ENCODE measurements around the gene SYNE1.

Gene SYNE1

DNA sequence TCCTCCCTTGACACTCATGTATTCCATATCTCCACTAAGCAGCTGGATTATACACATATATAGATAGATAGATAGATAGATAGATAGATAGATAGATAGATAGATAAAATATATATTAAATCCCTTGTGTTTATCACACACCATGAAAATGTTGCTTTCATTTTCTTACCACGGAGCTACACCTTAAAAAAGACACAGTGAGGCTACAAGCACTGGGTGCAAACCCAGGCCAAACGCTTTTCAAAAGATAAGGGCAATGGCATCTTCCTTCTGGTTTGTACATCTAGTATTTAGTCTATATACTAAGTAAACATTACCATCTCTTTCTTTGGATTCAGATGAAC lies 452.6 kb downstream of the SYNE1 start:
- no peak for DNase-seq (ENCODE audit: low read depth in 2 of 2)

DNA sequence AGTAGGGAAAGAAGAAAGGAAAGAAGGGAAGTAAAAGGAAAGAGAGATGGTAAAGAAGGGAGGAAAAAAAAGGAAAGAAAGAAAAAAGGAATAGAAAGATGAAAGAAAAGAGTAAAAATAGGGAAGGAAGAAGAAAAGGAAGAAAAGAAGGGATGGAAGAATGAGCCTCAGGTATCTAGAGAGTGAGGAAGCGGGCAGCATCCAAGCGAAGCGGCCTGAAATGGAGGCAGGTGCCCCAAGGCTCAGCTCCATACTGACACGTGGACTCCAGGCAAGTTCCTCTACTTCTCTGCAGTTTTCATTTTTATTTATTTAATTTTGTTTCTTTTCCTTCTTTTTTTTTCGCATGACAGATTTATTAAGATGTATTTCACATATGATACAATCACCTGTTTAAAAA lies 456.6 kb downstream of the SYNE1 start:
- DNase-seq (ENCODE audit: low read depth in 2 of 2) = no peak

DNA sequence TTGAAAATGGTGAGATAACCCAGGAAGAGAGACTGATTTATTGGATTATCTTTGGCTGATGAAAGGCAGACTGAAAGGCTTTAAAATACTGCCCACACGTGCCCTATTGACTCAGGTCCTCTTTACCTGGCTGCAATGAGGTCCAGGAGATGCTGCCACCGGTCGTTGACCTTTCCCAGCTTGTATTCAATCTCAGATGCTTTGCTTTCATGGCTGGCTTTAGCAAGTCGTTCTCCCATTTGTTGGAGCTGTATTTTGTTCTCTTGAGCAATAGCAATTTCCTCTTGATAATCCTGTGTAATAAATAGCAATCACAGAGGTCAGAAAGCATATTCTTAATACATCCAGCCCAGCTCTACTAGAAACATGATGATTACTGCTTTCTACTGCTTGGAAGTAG lies 460.9 kb downstream of the SYNE1 start:
- DNase-seq (ENCODE audit: low read depth in 2 of 2) = no peak

DNA sequence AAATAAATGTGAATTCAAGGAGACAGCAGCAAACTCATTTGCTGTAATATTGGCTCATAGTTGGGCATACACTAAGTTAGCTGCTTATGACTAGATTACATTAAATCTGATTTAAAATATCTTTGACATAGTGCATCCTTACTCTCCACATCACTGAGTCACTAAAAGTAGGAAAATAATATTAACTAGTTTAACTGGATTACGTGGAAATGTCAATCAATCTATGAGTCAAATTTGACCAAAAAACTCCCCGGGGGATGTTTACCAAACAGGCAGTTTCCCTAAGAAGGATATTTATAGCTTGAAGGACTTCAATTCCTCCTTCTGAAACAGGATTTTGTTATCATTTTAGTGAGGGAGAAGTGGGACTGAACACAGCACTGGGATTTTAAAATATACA lies 463.2 kb downstream of the SYNE1 start:
- DNase-seq (ENCODE audit: low read depth in 2 of 2) = no peak

DNA sequence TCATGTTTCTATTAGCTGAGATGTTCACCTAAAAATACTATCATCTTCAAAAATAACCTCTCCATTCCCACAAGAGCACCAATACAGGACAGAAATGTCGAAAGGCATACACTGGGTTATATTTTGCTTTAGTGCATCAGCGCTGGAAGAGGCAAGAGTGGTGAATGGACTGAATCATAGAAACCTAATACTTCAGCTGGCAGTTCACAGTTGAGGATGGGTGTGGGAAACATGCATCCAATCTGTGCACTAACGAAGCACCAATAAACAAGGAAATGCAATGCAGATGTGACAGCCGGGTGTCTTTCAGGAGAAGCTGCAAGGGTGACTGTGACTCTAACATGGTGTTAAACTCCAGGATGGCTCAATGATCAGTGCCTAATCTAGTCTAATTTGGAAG lies 463.8 kb downstream of the SYNE1 start:
- DNase-seq (ENCODE audit: low read depth in 2 of 2) = no peak

DNA sequence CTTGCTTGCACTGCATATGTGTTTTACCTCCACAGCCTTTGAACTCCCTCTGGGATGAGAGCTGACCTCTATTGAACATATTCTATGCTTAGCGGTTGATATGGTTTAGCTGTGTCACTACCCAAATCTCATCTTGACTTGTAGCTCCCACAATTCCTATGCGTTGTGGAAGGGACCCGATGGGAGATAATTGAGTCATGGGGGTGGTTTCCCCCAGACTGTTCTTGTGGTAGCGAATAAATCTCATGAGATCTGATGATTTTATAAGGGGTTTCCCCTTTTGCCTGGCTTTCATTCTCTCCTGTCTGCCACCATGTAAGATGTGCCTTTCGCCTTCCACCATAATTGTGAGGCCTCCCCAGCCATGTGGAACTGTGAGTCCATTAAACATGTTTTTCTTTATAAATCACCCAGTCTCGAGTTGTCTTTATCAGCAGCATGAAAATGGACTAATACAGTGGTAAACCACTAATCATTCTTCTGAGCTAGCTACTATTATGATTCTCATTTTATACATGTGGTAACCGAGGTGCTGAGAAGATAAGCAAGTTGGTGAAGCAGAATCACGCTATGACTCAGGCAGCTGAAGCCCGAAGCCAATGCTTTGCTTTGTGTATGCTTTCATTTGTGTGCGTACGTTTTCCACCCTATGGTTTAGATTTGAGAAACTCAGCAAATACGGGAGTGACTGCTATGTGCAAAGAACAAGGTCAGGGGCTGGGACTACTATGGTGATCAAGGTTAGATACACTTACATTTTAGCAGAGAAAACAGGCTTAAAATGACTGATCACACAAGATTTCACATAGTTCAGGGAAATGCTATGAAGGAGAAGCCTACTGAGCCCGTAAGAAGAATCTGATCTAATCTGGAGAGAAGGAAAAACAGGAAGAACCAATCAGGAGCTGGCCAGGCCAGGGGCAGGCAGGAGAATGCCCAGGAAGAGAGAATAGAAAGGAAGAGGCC lies 466.2 kb downstream of the SYNE1 start:
- DNase-seq (ENCODE audit: low read depth in 2 of 2) = peak; percentile 22 to 51

DNA sequence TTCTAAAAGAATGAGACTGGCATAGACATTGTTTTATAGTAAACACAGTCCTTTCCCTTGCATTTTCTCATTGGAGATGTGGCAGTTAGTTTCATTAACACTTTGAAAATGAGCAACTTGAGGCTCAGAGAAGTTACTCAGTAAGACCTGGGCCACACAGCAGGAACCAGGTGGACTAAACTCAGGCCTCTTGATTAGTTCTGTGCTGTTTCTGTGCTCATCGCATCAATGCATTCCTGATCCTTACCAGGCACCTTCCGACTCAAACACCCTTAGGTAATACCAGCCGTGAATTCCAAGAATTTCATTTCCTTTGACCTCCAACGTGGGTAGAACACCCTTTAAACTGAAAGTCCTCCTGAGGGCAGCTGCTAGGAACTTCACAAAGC lies 466.9 kb downstream of the SYNE1 start:
- no peak for DNase-seq (ENCODE audit: low read depth in 2 of 2)

DNA sequence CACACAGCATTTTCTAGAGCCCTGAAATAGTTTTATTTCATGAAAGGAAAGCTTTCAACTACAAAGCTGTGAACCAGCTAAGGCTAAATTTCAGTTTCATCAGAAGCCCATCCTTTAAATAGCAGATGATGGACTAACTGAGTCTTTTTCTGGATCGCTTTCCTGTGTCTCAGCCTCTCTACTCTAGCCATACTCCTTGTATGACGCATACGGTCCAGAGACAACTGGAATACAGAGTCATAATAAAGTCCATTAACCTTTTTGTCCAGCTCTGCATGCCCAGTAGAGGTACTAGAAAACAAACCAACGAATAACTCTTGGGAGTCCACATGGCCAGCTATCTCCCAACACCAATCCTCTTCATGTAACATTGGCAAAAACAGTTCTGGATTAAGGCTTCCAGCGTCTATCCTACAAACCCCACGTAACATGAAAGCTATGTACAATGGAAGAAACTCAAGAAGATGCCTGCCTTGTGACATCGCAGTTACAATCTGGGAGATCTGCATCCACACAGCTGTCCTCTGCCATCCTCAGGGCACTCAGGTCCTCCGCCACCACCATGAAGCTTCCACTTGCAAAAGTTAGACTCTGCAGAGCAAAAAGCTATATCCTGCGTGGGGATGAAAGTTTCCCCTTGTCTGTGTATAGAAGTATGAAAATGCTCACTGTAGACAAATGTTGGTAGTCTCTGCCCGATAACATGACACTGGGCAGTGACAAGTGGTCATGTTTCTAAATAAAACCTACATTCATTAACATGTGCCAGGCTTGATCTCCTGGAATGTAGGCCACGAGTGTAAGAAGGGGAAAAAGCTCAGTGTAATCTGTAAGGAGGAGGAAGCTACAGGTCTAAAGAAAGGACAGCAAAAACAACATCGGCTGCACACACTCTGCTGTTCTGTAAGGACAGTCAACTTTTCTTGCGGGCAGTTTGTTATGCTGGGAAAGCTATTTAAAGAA lies 469.2 kb downstream of the SYNE1 start:
- DNase-seq (ENCODE audit: low read depth in 2 of 2) = no peak

DNA sequence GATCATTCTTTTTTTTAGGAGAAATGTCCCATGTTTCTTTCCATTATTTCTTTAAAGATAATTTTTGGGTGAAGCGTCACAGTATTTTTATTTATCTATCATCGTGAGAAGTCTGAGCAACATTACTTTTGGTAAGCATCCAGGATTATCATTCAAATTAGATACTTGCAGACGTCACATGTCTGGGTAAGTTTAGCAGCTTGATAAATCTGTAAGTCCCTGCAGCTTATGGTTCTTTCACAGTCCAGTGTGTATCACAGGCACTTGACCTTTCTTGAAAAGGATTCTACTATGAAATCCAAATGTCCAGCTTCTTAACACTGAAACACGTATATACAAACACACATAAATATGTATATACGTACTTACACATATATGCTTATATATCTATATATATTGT lies 470.3 kb downstream of the SYNE1 start:
- DNase-seq (ENCODE audit: low read depth in 2 of 2) = no peak

DNA sequence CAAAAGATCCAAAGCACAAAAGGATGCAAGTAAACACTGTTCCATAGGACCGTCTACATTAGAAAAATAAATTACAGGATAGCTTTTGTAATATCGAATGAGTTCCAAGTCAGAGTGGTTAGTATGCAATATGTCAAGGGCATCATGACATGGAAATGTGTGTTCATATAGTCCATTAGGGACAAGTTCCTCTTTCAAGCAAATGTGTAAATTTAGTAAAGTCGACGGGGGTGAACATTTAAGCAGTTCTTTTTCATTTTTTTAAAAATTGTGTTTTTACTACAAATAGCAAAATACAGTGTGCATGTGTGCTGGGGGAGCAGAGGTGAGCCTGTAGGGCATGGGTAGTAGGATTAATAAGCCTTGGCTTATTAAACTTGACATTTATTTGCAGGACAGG lies 470.7 kb downstream of the SYNE1 start:
- DNase-seq (ENCODE audit: low read depth in 2 of 2) = no peak

DNA sequence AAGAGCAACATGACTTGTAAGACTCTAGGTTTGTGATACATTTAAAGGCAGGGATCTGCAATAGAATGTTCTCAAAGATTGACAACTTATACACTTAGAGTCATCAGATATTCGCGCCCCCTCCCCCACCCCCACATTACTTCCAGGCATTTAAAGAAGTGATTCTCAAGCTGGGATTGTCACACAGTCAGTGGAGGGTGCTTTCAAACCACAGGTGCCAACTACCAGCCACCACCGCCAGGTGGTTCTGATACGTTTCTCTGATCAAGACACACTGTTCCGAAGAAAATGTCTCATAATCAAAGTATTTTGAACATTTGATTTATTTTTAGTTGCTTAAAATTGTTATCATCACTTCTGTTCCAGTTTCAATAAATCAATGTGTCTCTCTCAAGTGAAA lies 472.2 kb downstream of the SYNE1 start:
- no peak for DNase-seq (ENCODE audit: low read depth in 2 of 2)

DNA sequence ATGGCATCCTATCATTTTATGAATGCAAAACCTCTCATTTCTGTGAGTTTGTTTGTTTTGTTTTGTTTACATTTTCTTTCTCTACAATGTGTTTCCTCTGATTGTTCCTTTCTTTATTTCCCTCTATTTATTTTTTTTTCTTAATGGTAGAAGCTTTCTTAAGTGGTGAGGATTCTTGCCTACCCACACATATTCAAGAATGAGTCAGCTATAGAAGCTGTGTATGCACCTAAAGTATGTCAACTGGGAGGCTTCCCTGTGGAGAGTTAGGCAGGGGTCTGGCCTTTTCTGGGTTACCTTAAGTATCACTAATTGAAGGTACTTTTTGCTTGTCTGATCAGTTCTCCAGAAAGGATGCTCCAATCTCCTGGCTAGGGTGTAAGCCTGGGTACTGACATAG lies 475.7 kb downstream of the SYNE1 start:
- DNase-seq (ENCODE audit: low read depth in 2 of 2) = no peak

DNA sequence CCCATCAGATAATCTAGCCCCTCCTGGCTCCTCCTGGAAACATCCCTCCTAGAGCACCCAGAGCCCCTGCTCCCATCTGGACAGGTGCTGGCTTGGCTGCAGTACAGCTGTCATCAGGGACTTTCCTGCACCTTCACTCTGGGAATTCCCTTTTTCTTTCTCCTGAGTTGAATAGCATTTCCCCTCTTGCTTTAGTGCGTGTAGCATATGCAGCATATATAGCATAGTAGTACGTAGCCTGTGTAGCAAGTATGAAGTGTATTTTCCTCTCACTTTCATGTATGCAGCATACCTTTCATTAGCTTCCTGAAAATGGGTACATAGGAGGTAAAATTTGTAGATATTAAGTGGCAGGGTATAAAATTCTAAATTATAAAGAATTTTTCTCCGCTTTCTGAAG lies 476.8 kb downstream of the SYNE1 start:
- DNase-seq (ENCODE audit: low read depth in 2 of 2) = no peak

DNA sequence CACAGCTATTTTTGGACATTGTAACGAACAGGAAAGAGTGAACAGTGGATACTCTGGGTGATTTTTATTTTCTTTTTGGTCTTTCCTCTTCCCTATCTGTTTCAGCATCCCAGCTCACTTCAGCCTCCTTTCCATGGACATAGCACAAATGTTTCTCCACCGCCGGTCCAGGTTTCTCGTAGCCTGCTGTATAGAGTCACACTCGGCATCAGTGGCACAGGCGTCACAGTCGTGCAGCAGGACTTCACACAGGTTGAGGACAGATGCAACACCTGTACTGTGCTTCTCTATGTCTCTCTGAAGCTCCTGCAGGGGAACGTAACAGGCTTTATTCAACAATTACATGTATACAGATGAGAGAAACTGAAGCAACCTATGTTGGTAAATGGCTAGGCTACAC lies 481.4 kb downstream of the SYNE1 start:
- no peak for DNase-seq (ENCODE audit: low read depth in 2 of 2)

DNA sequence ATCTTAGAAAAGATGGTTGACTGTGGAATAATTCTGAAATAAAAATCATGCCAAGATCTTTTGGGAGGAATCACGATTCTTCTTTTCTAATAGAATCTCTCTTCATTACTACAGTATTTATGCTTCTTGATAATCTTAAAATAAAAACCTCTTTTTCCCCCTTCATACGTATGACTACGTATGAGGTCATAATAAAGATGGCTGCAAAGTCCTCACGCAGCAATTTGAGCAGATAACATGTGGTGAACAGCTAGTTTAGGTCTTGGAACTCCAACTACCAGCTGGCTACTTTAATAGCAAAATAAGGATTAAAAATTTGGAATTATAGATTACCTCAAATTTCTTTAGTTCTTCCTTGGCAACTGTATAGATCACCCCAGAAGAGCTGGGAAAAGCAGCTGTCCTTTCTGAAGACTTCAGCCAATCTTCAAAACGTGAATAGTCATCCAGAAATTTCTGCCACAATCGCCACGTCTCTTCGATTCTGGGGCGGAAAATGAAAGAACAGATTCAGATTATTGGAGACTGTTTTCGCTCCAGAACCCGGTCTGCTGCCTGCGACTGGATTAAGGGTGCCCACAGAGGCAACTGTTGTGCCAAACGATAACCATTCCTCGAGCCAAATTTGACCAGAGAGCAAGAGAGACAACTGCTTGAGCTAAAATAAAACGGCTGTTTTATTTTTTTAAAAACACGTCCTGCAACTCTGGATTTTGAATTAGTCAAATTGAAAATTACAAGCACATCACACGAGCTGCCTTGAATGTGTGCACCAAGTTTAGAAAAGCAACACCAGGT lies 482.4 kb downstream of the SYNE1 start:
- no peak for DNase-seq (ENCODE audit: low read depth in 2 of 2)

DNA sequence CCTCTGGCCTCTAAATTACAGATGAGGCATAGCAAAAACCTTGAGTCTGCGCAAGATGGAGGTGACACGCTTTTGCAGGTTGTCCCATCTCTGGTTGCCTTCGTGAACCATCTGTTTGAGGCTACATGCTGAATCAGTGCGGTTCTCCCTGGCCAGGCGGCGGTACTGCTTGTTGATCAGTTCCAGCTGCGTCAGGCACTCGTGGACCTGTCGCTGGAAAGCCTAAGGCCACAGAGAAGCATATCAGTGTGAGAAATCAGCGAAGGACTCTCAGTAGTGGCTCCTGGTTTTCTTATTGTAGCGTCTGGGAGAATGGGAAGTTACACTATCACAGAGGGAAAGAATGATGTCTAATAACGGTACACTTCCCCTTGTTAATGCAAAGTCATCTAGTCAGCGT lies 485.2 kb downstream of the SYNE1 start:
- DNase-seq (ENCODE audit: low read depth in 2 of 2) = no peak

DNA sequence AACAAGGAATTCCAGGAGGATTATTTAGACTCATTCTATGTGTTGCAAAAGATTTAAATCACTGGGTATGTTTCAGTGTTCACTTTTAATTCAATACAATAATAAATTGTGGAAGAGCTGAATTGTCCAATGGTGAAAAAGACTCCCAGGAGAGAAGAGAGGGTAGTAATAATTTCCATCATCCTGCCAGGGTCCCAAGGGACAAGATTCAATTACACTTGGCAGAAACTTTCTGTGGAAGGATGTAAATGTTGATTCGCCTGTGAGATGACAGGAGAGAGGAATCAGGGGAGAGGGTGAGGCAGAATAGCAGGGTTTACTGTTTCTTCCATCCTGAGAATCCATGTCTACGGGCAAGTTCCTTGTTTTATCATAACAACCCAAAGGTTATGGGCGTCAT lies 487.0 kb downstream of the SYNE1 start:
- no peak for DNase-seq (ENCODE audit: low read depth in 2 of 2)

DNA sequence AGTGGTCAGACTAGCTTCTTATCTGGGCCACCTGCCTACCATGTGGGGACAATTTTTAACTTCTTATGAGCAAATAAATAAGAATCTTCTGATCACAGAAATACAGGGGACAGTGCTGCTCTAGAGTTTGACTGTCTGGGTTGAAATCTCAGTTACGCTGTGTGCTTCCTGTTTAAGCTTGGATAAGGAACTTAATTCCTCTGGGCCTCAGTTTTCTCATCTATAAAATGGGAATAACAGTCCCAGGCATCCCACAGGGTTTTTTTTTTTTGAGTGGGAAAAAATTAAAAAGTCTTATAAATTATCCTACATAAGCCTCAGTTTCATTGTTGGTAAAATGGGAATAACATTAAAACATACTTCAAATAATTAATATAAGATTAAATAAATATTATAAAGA lies 488.8 kb downstream of the SYNE1 start:
- DNase-seq (ENCODE audit: low read depth in 2 of 2) = no peak

DNA sequence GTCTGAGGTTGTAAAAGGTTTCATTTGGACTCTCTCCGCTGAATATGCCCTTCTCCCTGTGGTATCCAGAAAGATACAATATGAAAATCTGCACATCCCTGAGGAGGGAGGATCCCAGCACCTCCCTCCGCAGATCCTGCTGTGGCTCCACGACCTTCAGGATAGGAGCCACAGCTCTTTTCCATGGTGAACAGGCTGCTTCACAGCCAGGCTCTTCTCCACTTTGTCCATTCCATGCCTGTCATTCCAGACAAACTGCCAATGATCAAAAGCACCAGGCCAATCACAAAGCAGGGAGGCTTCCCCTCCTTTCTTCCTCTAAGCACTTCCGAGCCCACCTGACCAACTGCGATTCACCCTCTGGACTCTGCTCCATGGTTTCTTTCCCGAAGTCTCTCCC lies 489.9 kb downstream of the SYNE1 start:
- DNase-seq (ENCODE audit: low read depth in 2 of 2) = no peak

DNA sequence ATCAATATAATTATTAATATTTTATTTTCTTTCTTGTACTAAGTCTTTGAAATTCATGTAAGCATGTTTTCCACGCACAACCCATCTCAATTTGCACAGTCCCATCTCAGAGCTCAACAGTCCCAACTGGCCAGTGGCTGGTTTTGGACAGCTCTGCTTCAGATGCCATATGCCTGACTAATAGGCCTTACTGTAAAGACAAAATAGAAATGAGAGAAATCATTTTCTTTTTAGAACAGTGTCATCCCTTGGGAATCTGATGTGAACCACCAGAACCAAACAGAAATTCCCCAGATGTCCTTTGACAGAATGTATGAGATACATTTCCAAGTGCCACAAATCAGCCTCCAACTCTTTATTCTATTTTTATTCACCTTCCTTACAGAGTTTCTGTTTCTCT lies 490.8 kb downstream of the SYNE1 start:
- no peak for DNase-seq (ENCODE audit: low read depth in 2 of 2)

DNA sequence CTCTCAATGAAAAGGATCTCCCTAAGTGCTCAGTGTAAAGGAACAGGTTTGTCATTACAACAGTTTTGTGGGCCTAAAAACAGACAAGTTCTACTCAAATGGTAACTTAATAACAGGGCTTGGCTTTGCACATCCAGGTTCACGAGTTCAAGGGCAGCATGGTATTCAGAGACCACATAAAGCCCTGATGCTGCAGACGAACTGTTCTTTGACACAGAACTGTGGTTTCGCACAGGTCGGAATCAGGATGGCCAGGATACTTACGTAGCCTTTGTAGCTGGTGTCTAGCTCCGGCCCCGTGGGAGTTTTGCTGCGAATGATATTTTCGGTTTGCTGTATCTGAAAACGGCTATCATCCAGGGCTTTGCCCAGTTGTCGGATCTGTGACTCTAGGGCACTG lies 493.8 kb downstream of the SYNE1 start:
- DNase-seq (ENCODE audit: low read depth in 2 of 2) = no peak

DNA sequence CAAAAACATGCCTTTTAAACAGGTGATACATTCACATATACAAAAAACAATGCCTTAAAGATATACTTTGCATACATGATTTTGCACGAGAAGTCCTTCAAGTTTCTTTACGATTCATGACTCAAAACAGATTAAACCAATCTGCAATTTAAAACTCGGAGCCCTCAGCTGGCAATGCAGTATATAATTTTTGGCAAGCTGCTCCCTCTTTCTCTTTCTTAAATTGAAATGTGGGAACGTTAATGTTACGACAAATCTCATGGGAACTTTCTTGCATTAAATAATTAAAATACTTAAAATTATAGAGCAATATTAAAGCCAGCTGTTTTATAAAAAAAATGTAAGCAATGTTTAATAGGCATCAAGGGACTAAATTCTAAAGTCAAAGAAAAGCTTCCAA lies 495.1 kb downstream of the SYNE1 start:
- no peak for DNase-seq (ENCODE audit: low read depth in 2 of 2)

Measured in stimulated activated CD4-positive, alpha-beta T cell treated with anti-CD3 and anti-CD28 coated beads, Interleukin-12 subunit alpha, Interleukin-12 subunit beta, amount 100 ng/mL, for 24 hours (primary cell).